Right lobe of liver (tissue), 6 donors: ENCODE measurements around the gene DRD2. TPM values are rescaled to one million over a fixed set of nuclear protein-coding genes. Genes with fewer than 3 reads are reported as not detected.
A peak's percentile ranks its signal among the peaks of the same experiment; 100 is the strongest.

ENCODE experiments used
- ATAC-seq, 4 donors: fragments of 200-7000 bp; cut with Tn5 transposase; one replicate each; pipeline ENCODE4 v1.9.1; 2020; ENCODE audit warnings: mild to moderate bottlenecking in 4 of 4, moderate library complexity in 4 of 4
- DNase-seq, 3 donors: peaks; one replicate each; pipeline ENCODE4 v3.0.0-alpha.2; 2020
- H3K27ac ChIP-seq, 3 donors: fragments of 200-600 bp; one replicate each; pipeline ENCODE4 v1.8.0; 2022
- H3K27me3 ChIP-seq, 2 donors: fragments of 200-600 bp; one replicate each; pipeline ENCODE4 v1.8.0; 2022
- H3K36me3 ChIP-seq, 4 donors: fragments of 200-600 bp; sonication (generic) in 1 of 4; one replicate each; pipeline versions ENCODE4 v1.5.1 to v1.8.0; 2017 to 2022; ENCODE audit warnings: control low read depth in 1 of 4
- H3K4me1 ChIP-seq, 4 donors: fragments of 200-600 bp; sonication (generic) in 1 of 4; one replicate each; pipeline versions ENCODE4 v1.5.1 to v1.8.0; 2017 to 2022; ENCODE audit warnings: control low read depth in 1 of 4
- H3K4me3 ChIP-seq, 3 donors: fragments of 200-600 bp; one replicate each; pipeline ENCODE4 v1.8.0; 2022
- H3K9me3 ChIP-seq, 4 donors: fragments of 200-600 bp; sonication (generic) in 1 of 4; one replicate each; pipeline versions ENCODE4 v1.5.1 to v1.8.0; 2017 to 2022; ENCODE audit warnings: control low read depth in 1 of 4
- POLR2A ChIP-seq: fragments of 450-650 bp; IDR thresholded peaks from one replicate; pipeline ENCODE4 v1.6.1; 2017; ENCODE audit warnings: antibody characterized with exemption, mild to moderate bottlenecking
- WGBS: methylation state at CpG from one replicate; pipeline ENCODE4 v1.1.6; 2018; ENCODE audit warnings: low coverage, low lambda C conversion rate; ENCODE audit not compliant: insufficient coverage; ENCODE audit errors: missing lambda C conversion rate; 5-methylcytosine and 5-hydroxymethylcytosine counted together
- intact Hi-C, 2 donors: fragments of 100-400 bp; cut with DNase I; formaldehyde crosslinking; loops; one replicate each; pipeline versions ENCODE4 v1.11.2 to v1.14.1; 2022
- total RNA-seq, 6 experiments: library from RNA; depleted of rRNA in 2 of 6; stranded (reverse); fragments of >200 nt in 2 of 6; fragmentation: NEBNext Ultra II Directional in 3 of 6; extraction: Animal tissue kit (Norgen Biotek cat#: 25700) in 3 of 6; gene quantifications; one replicate each; pipeline versions ENCODE4 v1.1.0 to v1.2.4, GENCODE V29; 2016 to 2023
- TF ChIP-seq, protein P1 (sequence below), 4 donors: fragments of 200-600 bp in 3 of 4; fragments of 450-650 bp in 1 of 4; IDR thresholded peaks; one replicate each; pipeline versions ENCODE4 v1.5.1 to v1.8.0; 2016 to 2022; ENCODE audit warnings: antibody characterized with exemption in 4 of 4, mild to moderate bottlenecking in 2 of 4
- donor health status: DM: no; HTN: yes; CAD: no.
- donor health status: DM: no; HTN: no; CAD: no.
- donor health status: DM: no; HTN: no; CAD: no.
- donor health status: DM: no; HTN: yes; CAD: no.
- donor health status: DM: no; HTN: yes; CAD: no.

Gene DRD2
- total RNA-seq, 6 experiments from 2014 or later = 0.13 TPM; not detected in 5

DNA sequence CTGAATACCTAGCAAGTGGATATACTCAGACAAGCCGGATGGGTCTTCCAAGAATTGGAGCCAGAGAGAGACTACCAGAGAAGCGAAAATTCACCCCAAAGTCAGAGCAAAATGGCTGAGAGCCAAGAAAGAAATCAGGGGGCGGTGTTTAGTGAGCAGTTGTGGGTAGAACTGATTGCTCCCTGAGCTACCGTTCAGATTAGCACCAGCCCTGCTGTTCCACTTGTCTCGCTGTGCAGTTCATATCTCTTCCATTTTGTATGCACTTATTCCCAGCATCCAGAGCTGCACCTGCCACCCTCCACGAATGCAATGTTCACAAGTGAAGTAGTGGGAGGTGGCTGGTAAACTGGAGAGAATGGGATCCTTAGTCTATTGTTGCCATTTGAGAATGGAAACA lies 25.5 kb downstream of the DRD2 start:
- Histone ChIP-seq H3K27ac (no peak overlapping the region), H3K27me3 (no peaks in the 10 kb centered on the region), H3K9me3 (no peaks in the 10 kb centered on the region), H3K4me3 (no peak overlapping the region), H3K4me1 (no peaks in the 10 kb centered on the region), H3K36me3 (no peaks in the 10 kb centered on the region)
- TF ChIP-seq, protein P1, sequence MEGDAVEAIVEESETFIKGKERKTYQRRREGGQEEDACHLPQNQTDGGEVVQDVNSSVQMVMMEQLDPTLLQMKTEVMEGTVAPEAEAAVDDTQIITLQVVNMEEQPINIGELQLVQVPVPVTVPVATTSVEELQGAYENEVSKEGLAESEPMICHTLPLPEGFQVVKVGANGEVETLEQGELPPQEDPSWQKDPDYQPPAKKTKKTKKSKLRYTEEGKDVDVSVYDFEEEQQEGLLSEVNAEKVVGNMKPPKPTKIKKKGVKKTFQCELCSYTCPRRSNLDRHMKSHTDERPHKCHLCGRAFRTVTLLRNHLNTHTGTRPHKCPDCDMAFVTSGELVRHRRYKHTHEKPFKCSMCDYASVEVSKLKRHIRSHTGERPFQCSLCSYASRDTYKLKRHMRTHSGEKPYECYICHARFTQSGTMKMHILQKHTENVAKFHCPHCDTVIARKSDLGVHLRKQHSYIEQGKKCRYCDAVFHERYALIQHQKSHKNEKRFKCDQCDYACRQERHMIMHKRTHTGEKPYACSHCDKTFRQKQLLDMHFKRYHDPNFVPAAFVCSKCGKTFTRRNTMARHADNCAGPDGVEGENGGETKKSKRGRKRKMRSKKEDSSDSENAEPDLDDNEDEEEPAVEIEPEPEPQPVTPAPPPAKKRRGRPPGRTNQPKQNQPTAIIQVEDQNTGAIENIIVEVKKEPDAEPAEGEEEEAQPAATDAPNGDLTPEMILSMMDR (IDR thresholded peaks at IDR 0.05) = no peak
- TF ChIP-seq POLR2A = no peak
- intact Hi-C loops = no loop called here
- ATAC-seq (no peak), DNase-seq (no peak)
- WGBS = 63% methylated on average over 4 of the region's 6 CpGs

DNA sequence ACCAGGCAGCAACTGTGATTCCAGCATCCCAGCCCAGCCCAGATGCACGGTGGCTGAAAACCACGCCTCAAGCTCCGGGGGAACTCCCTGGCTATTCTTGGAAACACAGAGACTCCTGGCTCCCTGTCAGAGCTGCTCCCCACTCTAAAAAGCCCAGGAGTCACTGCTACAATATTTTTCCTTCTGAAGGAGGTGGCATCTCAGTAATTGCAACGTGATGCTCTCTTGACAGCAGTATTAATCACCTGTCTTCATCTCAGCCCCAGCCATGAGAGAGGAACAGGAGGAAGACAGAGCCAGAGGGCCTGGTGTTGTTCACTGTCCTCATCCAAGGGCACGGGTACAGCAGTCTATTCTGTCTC lies 26.9 kb downstream of the DRD2 start:
- intact Hi-C loops = no loop called here
- H3K9me3 ChIP-seq = no peaks in the 10 kb centered on the region
- no peak for DNase-seq
- WGBS = 40% methylated on average over 1 of the region's 5 CpGs
- H3K4me3 ChIP-seq = no peak overlapping the region
- no peak for ATAC-seq
- H3K36me3 ChIP-seq = no peaks in the 10 kb centered on the region
- no peak for TF ChIP-seq POLR2A
- no peaks in the 10 kb centered on the region for H3K27me3 ChIP-seq
- H3K27ac ChIP-seq = no peak overlapping the region
- no peaks in the 10 kb centered on the region for H3K4me1 ChIP-seq

DNA sequence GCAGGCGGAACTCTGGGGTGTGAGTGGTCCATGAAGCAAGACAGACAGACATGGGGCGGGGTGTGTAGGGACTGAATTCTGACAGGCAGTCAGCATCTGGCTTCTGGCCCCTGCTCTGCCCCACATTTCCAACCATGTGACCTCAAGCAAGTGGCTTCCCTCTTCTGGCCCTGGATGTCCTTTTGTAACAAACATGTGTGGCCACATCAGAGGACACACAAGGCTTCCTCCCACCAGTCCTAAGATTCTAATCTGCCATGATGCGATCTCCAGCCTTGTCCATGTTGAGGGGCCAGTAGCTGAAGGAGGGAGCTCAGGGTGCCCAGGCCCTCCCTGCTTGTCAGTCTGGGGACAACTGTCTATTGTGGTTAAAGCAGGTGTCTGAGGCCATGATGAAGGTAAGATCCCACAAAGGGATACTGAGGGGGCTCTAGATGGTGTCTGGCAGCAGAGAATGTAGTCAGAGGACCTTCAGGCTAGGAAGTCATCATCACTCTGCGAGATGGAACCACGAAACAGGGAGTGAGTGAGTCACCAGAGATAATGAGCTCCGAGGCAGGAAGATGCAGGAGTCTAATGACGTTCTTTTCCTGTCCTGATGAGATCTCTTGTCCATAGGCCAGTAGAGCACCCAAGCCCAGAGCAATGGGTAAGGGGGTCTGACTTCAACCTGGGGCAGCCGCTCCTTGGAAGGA lies 27.4 kb downstream of the DRD2 start:
- peak in 1 of 4 donors; percentile 35 for ATAC-seq

DNA sequence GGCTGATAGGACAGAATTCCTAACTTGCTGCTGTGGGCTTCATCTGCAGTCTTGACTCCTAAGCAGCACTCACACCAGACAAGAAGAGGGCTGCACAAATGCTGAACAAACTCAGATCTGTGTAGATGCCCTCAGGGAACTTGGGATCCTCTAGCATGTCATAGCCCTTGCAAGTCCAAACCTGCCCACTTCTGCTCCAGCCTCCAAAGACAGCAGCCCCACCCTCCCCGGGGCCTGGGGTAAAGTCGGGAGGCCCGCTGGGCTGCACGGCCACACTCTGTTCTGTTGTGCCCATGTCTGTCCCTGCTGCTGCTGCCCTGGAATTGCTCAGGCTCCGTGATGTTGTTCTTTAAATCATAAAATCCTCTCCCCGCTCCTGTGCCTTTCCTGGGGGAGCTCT lies 28.3 kb downstream of the DRD2 start:
- TF ChIP-seq POLR2A = no peak
- TF ChIP-seq, protein P1 (IDR thresholded peaks at IDR 0.05) = no peak
- no peak overlapping the region for H3K4me3 ChIP-seq
- H3K9me3 ChIP-seq = no peaks in the 10 kb centered on the region
- intact Hi-C loops = no loop called here
- no peaks in the 10 kb centered on the region for H3K27me3 ChIP-seq
- ATAC-seq = no peak
- no peaks in the 10 kb centered on the region for H3K36me3 ChIP-seq
- H3K4me1 ChIP-seq = no peaks in the 10 kb centered on the region
- 23% methylated on average over 5 of the region's 6 CpGs for whole genome bisulfite sequencing
- H3K27ac ChIP-seq = no peak overlapping the region
- no peak for DNase-seq

More for the DNA sequence above, 27.4 kb downstream of the DRD2 start:
- WGBS = 40% methylated on average over 5 of the region's 8 CpGs
- TF ChIP-seq, protein P1 (IDR thresholded peaks at IDR 0.05) = no peak
- no peak for TF ChIP-seq POLR2A
- Histone ChIP-seq H3K36me3 (no peaks in the 10 kb centered on the region), H3K4me1 (no peaks in the 10 kb centered on the region), H3K27me3 (no peaks in the 10 kb centered on the region), H3K4me3 (no peak overlapping the region), H3K9me3 (no peaks in the 10 kb centered on the region), H3K27ac (no peak overlapping the region)
- intact Hi-C loops = no loop called here
- no peak for DNase-seq

DNA sequence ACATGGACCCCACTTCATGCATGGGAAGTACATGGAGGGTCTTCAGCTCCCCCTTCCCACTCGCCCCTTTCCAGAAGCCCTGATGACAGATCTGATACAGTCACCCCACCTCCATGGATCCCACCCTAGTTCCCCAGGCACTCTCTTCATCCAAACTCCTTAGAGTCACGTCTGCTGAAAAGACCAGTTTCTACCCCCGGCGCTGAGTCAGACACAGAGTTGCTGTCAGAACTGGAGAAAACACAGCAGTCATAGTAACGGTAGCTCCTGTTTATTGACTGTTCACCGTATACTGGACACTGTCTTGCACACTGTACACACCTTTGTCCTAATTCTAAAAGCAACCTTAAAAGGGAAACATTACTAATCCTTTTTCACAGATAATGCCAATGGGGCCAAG lies 29.1 kb downstream of the DRD2 start:
- no peak for ATAC-seq
- no peaks in the 10 kb centered on the region for H3K27me3 ChIP-seq
- intact Hi-C loops = no loop called here
- H3K36me3 ChIP-seq = no peaks in the 10 kb centered on the region
- no peak for TF ChIP-seq POLR2A
- TF ChIP-seq, protein P1 (IDR thresholded peaks at IDR 0.05) = no peak
- no peak for DNase-seq
- no peaks in the 10 kb centered on the region for H3K4me1 ChIP-seq
- WGBS = 26% methylated on average over 6 of the region's 6 CpGs
- no peak overlapping the region for H3K4me3 ChIP-seq
- no peaks in the 10 kb centered on the region for H3K9me3 ChIP-seq
- H3K27ac ChIP-seq = no peak overlapping the region
